Measurements from ENCODE around the gene CXCR3. TPM values are rescaled to one million over a fixed set of nuclear protein-coding genes. Genes with fewer than 3 reads are reported as not detected.
"Not testable (repeated sequence)": the region's sequence is repeated elsewhere in the genome, so short reads cannot be mapped to it uniquely, and the experiment has no call there.

Gene CXCR3
- polyA plus RNA-seq, 5 donors: 0.16 to 0.37 (median 0.25) TPM; not detected in 1

DNA sequence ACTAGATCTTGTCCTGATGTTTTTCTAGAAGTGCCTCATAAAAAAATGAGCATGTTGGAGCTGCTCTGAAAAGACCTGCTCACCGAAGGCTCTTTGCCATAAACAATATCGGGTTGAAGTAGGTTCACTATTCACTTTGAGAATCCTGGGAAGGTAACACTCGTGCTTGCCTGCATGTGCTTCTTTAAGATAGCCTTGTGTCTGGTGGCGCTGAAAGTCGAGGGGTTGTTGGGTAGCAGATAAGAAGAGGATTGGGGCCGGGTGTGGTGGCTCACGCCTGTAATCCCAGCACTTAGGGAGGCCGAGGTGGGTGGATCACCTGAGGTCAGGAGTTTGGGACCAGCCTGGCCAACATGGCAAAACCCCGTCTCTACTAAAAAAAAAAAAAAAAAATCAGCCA is 6.6 kb downstream of the CXCR3 start:
- DNase-seq: not testable (repeated sequence)

DNA sequence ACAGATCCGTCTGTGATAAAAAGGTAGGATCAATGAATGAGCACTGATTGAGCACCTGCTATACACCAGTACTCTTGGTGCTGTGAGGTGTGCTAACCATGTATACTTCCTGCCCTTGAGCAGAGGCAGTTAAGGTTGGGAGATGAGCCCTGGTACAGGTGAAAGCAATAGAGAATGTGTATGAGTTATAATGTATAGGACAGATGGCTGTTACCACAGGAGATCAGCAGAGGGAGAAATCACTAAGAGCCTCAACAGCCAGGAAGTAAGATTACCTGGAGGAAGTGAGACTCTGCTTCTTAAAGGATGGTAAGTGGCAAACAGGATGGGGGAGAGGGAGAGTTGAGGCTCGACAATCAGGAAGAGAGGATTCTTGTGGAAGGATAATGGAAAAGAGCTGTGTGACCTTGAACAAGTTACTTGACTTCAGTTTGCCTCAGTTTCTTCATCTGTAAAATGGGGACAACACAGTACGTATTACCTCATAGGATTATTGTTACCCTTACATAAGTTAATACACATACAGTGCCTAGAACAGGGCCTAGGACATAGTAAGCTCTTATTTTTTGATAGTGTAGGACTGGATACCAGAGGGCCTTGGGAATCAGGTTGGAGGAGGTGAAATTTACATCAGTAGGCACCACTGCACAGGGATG is 9.1 kb downstream of the CXCR3 start:
- no peak for DNase-seq

GRCh38 chrX:71607488-71607887 is 10.8 kb downstream of the CXCR3 start:
- DNase-seq: no peak

- DNase-seq: no peak
Observed at GRCh38 chrX:71606536-71607216, 11.6 kb downstream of the CXCR3 start.

DNA sequence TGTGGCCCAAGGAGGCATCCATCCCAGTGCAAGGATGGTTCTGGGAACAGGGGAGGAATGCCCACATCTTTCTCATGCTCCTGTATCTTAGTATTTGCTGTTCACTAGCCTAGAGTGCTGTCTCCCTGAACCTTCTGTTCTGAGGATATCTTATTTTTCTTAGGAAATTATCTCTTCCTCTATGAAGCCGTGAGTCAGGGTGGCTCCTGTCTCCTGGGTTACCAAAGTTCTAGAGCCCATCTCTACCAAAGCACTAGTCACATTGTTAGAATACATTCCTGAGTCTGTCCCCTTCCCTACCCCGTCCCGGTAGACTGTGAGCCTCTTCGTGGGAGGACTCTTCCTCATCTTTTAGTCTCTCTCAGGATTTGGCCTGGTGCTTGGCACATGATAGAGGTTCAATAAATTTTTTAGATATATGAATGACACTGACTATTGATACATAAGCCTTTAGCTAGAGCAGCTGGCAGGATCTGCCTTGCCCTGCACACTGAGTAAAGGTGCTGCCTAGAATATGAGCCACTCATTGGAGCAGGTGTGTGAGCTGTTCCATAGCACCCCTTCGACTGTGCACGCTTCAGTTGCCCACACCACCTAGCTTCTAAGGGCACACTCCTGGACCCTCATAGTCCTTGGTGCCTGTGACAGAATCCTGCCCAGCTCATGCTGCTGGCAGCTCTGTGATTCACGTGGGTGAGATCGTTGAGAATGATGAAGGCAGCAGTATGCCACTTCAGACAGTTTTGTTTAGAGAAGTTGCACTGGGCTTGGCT is 13.3 kb downstream of the CXCR3 start:
- DNase-seq: no peak

- DNase-seq: no peak
Observed at GRCh38 chrX:71604141-71604540, 14.2 kb downstream of the CXCR3 start.

GRCh38 chrX:71603618-71604017 is 14.7 kb downstream of the CXCR3 start:
- no peak for DNase-seq

GRCh38 chrX:71599965-71600364 is 18.3 kb downstream of the CXCR3 start:
- no peak for DNase-seq

- DNase-seq: not testable (repeated sequence)
Observed at GRCh38 chrX:71593210-71593609, 25.1 kb downstream of the CXCR3 start.

GRCh38 chrX:71586929-71587328 is 31.4 kb downstream of the CXCR3 start:
- DNase-seq: no peak

DNA sequence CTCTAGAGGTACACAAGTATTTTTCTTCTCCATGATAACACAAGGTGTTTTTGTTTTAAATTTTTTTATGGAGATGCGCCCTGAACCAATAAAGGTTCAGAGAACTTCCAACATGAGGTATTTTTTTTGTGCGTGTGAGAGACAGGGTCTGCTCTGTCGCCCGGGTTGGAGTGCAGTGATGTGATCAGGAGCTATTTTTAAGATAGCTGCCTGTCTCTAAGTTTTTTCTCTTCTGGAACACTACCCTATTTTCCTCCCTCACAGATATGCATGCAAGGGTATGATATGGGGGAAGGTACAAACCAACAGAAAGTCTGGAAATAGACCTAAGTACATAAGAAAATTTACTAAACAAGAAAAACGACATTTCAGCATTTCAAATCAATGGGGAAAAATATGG is 37.1 kb downstream of the CXCR3 start:
- no peak for DNase-seq

DNA sequence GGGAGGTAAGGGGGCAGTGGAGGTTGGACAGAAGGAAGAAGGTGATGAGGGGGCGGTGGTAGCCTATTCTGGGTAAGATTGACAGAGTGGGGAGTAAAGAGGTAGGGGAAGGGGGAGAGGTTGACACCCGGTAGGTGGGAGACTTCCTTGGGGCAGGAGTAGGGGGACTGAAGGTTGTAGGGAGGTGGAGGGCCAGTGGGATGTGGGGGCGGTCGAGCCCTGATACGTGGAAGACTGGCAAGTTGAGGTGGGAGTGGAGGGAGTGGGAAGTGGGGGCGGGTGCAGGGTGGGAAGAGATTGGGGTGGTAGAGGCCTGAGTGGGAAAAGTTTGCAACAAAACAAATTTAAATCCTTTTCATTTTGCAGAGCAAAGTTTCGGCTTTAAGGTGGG is 38.3 kb downstream of the CXCR3 start:
- no peak for DNase-seq

GRCh38 chrX:71579136-71579989 is 38.9 kb downstream of the CXCR3 start:
- no peak for DNase-seq

- no peak for DNase-seq
Observed at GRCh38 chrX:71578253-71579135, 39.8 kb downstream of the CXCR3 start, which contains the start of gene GCNA. GCNA (plus strand) TSS chrX:71578437; CDS start chrX:71580822, 2,385 bp downstream.

DNA sequence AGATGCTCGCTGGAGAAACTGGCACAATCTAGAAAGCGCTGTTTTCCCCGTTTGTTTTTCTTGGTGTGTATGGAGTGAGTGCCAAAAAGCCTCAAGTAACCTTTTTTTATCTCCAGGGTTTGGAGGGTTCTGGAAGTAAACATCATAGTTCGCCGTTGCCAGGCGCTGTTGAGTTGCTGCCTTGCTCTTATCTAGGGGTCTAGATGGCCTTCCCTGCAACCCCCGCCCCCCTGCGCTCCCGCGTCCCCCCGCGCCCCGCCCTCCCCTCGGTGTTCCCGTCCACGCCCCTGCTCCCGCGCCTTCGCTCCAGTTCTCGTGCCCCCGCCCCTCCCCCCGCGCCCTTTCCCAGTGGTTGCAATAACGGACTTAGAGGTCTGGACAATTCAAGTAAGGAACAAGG is 40.6 kb downstream of the CXCR3 start:
- DNase-seq: no peak

GRCh38 chrX:71573590-71573989 is 44.7 kb downstream of the CXCR3 start:
- no peak for DNase-seq

GRCh38 chrX:71571390-71571789 is 46.9 kb downstream of the CXCR3 start:
- DNase-seq: peak in 1 of 2 donors; percentile 10
